ENCODE results near the gene TMEM131. TPM values are rescaled to one million over a fixed set of nuclear protein-coding genes. Genes with fewer than 3 reads are reported as not detected.
"Not testable (repeated sequence)": the region's sequence is repeated elsewhere in the genome, so short reads cannot be mapped to it uniquely, and the experiment has no call there.

TMEM131 gene
- total and polyA plus RNA-seq, 10 of the 15 experiments (the other 5 are each of a cell fraction or from before 2014, with no cell fraction given) = 6.0 to 48.2 (median 23.2) TPM

- no peak for TF ChIP-seq ZBTB40 (IDR thresholded peaks at IDR 0.05; ENCODE audit: borderline replicate concordance)
- peak; percentile 61 for TF ChIP-seq PKNOX1 (IDR thresholded peaks at IDR 0.05)
- no peak for TF ChIP-seq SPI1 (IDR thresholded peaks at IDR 0.05; ENCODE audit: borderline replicate concordance, insufficient read depth, low read depth, low read length)
- peak; percentile 39; the same call in 1 of the 2 replicates for TF ChIP-seq MTA2 (IDR thresholded peaks at IDR 0.05; ENCODE audit: low read depth)
- no peak for TF ChIP-seq TCF12 (IDR thresholded peaks at IDR 0.05; ENCODE audit: low read depth, low read length)
- TF ChIP-seq POLR2AphosphoS5 (IDR thresholded peaks at IDR 0.05; ENCODE audit: low read length) = peak; percentile 62
- TF ChIP-seq CBX5 (IDR thresholded peaks at IDR 0.05; ENCODE audit: low read depth) = no peak
- peak; percentile 57 to 81 for TF ChIP-seq BHLHE40 (IDR thresholded peaks at IDR 0.05; ENCODE audit: borderline replicate concordance in 1 of 2, low read depth in 2 of 2, low read length in 1 of 2)
- no peak for TF ChIP-seq KLF5 (IDR thresholded peaks at IDR 0.05; ENCODE audit: partially characterized antibody)
- peak; percentile 54; the same call in 1 of the 2 replicates for TF ChIP-seq POLR2AphosphoS2 (IDR thresholded peaks at IDR 0.05; ENCODE audit: low read depth, low read length)
- TF ChIP-seq BMI1 (IDR thresholded peaks at IDR 0.05; ENCODE audit: borderline replicate concordance) = no peak
- TF ChIP-seq NR2C1 (IDR thresholded peaks at IDR 0.05) = peak; percentile 86
- TF ChIP-seq YY1 (IDR thresholded peaks at IDR 0.05; ENCODE audit: low read depth, low read length) = peak; percentile 97
- TF ChIP-seq ATF3 (IDR thresholded peaks at IDR 0.05; ENCODE audit: borderline replicate concordance, extremely low read depth, low read depth, low read length) = peak; percentile 88
- no peak for TF ChIP-seq BRCA1 (IDR thresholded peaks at IDR 0.05; ENCODE audit: low read depth, low read length)
- no peak for TF ChIP-seq CHD4 (IDR thresholded peaks at IDR 0.05)
- peak; percentile 84 for TF ChIP-seq SP1 (IDR thresholded peaks at IDR 0.05; ENCODE audit: low read depth, low read length)
These were observed at the start of gene TMEM131 (continued) for GRCh38 chr2:97995734-97996624.

- H2AFZ ChIP-seq (ENCODE audit: control insufficient read depth, low read depth, low read length); H3K79me2 ChIP-seq (ENCODE audit: control insufficient read depth, insufficient read depth, low read length); H4K20me1 ChIP-seq (ENCODE audit: control insufficient read depth, insufficient read depth); H3K9me3 ChIP-seq (replicated peaks; ENCODE audit: control insufficient read depth, insufficient read depth, low read length); H3K4me1 ChIP-seq (ENCODE audit: control insufficient read depth, insufficient read depth, low read length); DNase-seq (ENCODE audit: low read depth, low spot score); RAD21 ChIA-PET (ENCODE audit: unreplicated experiment); H3K4me2 ChIP-seq (ENCODE audit: control insufficient read depth, insufficient read depth); H3K9ac ChIP-seq (ENCODE audit: control insufficient read depth, insufficient read depth, low read length); H3K27ac ChIP-seq (ENCODE audit: control insufficient read depth, insufficient read depth); ATAC-seq; intact Hi-C loops (cut with micrococcal nuclease; ENCODE audit: unreplicated experiment); H3K4me3 ChIP-seq; BruUV-seq (replicated peaks); H3K36me3 ChIP-seq (ENCODE audit: control insufficient read depth in 2 of 2, insufficient read depth in 2 of 2, low read length in 1 of 2); POLR2A ChIA-PET; FAIRE-seq; H3K27me3 ChIP-seq (replicated peaks in 1 of 2; ENCODE audit: control insufficient read depth in 2 of 2, insufficient read depth in 2 of 2, low read length in 1 of 2); in situ Hi-C loops (cut with MboI): not testable (repeated sequence)
- WGBS (ENCODE audit: insufficient coverage, insufficient replicate concordance, low lambda C conversion rate, missing lambda C conversion rate) = 50% methylated on average over 2 of the region's 2 CpGs
- SMC1A ChIA-PET (ENCODE audit: uncharacterized antibody, unreplicated experiment) = interaction anchor here (0.7 to 1.4 kb wide), 3 partner anchors 16 to 80 kb away, joined by 3 to 4 read pairs (median 3); no protein-coding TSS in a partner anchor
- CTCF ChIA-PET = interaction anchor here (1.3 kb wide), 1 partner anchor 19 kb away, joined by 3 read pairs; no protein-coding TSS in a partner anchor
These were observed 49.0 kb upstream of the TMEM131 start for GRCh38 chr2:98044730-98045129.

Measured in GM12878 (cell line).